Fibroblast of skin of right quadriceps (primary cell): ENCODE measurements around the gene WASHC3.
"Not testable (repeated sequence)": the region's sequence is repeated elsewhere in the genome, so short reads cannot be mapped to it uniquely, and the experiment has no call there.

Experiments
- DNase-seq: peaks from one replicate; pipeline ENCODE4 v3.0.0-alpha.2; 2013

Gene WASHC3, protein sequence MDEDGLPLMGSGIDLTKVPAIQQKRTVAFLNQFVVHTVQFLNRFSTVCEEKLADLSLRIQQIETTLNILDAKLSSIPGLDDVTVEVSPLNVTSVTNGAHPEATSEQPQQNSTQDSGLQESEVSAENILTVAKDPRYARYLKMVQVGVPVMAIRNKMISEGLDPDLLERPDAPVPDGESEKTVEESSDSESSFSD

DNA sequence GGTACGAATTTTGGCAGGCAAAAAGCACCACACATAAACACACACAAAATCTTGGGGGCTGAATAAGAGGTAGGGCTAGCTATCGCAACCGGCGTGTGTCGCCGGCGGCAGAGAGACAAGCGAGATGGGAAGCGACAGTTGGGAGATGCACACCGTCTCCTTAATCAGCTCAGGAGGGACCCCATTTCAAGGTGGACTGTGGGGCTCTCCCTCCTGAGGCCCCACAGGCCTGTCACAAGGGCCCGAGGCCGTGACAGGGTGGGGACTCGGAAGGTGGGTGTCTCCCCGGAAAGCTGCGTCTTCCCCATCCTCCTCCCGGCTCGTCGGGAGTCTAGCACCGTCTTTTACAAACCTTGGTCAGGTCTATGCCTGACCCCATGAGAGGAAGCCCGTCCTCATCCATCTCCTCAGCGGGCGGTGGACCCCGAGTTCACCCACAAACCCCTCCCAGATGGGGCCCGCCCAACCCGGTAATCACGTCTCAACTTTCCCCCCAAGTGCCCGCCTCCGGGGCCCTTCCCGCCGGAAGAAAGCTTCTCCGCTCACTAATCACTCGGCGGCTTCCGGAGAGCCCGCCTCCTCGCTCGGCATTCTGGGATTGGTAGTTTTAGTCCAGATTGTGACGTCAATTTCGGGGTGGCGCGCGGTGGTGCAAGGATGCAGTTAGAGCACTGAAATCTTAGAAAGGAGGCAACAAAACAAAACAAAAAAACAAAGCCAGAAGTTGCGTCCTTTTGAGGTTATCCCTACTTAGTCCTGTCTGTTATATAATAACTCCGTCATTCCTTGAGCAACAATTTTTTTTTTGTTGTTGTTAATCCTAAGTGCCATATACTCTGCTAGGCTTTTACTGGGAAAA is at the start of gene WASHC3:
Gene WASHC3, minus strand, starts transcription at position 432 of the 859 bp plus-strand sequence. Its CDS starts 29 bp downstream, at position 403.
- DNase-seq, result peak; percentile 93

DNA sequence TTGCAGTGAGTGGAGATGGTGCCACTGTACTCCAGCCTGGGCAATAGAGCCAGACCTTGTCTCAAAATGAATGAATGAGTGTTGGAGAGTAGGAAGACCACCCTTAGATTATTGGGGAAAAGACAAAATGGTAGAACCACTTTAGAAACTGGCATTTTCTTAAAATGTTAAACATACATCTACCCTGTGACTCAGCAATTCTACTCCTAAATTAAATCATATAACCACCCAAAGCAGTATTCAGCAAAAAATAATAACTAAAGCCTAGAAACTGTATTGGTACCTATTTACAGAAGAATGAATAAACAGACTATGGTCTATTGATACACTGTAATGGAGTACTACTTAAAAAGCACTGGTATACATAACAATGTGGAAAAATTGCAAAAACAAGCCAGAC is 49.0 kb upstream of the WASHC3 start:
- no peak for DNase-seq

DNA sequence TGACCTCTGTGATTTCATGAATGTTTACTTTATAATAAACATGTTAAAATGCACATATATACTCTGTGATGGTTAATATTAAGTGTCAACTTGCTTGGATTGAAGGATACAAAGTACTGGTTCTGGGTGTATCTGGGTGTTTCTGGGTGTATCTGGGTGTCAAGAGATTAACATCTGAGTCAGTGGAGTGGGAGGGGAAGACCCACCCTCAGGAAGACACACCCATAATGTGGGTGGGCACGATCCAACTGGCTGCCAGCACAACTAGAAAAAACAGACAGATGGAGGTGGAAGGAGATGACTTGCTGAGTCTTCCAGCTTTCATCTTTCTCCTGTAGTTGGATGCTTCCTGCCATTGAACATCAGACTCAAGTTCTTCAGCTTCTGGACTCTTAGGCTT is 46.2 kb upstream of the WASHC3 start:
- no peak for DNase-seq

DNA sequence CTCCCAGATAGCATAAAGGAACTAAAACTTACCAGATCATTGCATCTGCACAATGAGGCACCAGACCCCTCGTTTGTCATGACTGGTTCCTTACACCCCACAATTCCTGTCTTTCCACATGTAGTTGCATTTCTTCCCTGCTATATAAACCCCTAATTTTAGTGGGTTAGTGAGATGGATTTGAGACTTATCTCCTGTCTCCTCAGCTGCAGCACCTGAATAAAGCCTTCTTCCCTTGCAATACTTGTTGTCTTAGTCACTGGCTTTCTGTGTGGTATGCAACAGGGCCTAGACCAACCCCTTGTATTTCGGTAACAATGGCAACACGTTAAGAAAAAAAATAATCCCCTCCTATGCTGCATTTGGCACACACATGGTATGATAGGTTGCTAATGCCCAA is 45.1 kb upstream of the WASHC3 start:
- DNase-seq, result no peak

DNA sequence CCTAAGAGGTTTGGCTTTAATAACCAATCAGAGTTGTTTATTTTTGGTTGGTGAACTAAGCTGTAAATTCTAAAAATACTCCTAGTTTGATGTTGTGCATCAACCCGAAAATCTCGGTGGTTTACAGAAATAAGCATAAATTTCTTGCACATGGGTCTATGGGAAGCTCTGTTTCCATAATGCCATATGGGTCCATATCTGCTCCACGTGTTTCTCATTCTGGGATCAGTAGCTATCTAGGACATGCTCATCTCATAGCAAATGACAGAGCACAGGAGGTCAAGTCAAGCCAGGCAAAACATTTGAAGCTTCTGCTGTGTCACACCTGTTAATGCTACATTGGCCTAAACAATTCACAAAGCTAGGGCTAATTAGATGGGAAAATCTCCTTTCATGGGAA is 35.1 kb upstream of the WASHC3 start:
- DNase-seq, result no peak

DNA sequence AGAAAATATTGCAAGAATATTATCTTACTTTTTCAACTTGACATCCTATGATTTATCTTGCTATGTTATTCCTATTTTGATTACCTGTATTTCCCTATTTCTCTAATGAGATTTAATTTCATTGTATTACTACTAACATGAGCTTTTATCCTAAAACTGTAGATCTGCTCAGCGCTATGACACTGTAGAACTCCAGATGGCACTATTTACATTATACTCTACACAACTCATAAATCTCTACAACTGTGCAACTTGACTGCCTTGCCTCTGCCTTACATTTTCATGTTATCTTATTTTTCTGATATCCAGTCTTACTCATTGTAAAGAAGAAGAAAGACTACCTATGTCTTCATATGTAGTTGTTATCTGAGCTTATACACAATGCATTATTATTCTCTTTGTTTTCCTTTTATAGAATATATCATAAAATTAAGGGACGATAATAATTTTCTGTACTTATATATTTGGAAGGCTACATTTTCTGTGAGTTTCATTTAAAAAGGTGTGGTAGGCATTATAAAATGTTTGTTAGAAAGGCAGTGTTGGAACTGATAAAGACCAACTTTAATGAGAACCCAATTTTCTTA is 34.0 kb upstream of the WASHC3 start:
- DNase-seq, result peak; percentile 22

DNA sequence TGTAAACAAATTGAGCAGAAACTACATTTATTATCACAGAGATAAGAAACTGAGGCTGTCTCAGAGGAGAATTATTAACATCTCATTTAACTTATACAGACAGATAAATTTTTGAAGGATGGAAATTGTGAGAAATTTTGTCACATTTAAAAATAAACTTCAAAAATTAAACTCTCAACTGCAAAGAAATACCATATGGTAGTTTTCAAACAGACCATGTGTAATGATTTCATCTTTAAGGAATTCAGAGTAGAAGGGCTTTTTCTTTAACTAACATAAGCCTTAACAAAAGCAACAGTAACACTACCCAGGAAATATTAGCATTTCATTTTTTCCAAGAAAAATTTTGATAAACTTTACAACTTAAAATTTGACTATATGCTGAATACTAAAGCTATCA is 31.5 kb upstream of the WASHC3 start:
- DNase-seq, result peak; percentile 33

DNA sequence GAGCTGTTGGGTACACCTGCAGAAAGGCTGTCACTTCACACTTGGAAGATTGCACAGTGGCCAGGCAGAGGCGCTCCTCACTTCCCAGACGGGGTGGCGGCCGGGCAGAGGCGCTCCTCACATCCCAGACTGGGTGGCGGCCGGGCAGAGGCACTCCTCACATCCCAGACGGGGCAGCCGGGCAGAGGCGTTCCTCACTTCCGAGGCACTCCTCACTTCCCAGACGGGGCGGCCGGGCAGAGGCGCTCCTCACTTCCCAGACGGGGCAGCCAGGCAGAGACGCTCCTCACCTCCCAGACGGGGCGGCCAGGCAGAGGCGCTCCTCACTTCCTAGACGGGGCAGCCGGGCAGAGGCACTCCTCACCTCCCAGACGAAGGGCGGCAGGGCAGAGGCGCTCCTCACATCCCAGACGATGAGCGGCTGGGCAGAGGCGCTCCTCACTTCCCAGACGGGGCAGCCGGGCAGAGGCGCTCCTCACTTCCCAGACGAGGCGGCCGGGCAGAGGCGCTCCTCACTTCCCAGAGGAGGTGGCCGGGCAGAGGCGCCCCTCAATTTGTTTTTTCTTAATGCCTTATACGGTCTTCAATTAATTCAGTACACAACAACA is 27.5 kb upstream of the WASHC3 start:
- DNase-seq, result not testable (repeated sequence)

DNA sequence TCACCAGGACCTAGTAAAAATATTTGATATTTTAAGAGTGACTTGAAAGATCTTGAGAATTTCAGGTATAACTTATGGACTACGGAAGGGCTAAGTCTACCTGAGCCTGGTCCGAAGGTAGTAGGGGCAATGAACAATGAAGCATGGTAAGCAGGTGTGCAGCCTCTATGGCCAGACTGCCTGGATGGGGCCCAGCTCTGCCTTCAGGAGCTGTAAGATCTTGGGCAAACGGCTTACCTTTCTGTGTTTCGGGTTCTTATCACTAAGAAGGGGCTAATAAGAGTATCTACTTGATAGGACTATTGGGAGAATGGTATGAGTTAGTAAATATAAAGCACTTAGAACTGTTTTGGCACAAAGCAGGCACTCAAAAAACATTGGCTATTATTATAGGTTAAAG is 19.1 kb upstream of the WASHC3 start:
- DNase-seq, result no peak

DNA sequence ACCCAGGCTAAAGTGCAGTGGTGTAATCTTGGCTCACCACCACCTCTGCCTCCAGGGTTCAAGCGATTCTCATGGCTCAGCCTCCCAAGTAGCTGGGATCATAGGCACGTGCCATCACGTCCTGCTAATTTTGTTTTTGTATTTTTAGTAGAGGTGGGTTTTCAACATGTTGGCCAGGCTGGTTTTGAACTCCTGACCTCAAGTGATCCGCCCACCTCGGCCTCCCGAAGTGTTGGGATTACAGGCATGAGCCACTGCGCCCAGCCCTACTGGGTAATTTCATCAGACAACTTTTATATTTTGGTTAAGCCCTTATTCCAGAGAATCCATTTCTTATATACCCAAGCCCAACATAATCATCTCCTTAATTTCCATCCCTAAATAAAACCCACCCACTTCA is 10.3 kb upstream of the WASHC3 start:
- not testable (repeated sequence) for DNase-seq

DNA sequence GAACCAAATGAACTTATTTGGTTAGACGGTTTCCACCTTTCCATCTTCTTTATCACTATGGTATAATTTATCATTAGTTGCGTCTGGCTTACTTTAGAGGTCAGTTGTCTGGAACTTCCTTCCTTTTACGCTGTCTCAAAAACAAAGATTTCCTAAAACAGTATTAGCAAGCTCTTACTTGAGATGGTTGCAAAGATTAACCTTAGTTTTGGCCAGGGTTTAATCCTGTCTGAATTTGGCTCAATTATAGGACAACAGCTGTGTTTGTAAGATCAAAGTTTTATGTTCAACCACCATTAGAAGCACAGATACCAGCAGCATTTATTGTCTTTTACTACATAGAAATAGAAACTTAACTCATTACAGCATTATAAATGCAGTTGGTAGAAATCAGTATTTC is 7.9 kb upstream of the WASHC3 start:
- DNase-seq, result no peak

DNA sequence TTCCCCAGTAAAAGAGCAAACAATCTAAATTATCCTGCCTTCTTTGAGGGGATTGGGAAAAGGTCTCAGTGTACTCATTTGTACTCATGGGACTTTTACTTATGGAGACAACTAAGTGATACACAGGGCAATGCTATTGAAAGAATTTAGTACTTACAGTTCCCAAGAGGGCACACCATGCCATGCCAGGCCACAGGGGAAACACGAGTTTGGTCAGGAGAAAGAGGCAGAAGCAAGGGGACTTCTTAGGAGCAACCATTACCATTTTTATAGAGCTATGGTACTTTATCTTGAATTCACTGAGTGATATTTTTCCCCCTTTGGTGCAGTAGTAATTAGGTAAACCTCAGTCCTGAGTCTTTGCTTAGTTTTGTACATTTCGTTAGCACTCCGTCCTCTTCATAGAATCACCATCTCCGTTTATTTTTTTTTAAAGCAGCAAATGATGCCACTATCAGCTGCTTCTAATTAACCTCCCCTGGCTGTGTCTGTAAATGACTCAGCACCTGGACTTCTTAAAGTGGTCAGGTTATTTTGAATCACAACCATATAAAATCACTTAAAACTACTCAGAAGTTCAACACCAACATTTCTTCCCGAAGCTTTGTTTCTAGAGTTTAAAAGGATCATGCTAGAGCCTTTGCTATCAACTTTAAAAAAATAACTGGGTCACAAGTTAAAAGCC is 5.9 kb upstream of the WASHC3 start:
- DNase-seq, result peak; percentile 68

DNA sequence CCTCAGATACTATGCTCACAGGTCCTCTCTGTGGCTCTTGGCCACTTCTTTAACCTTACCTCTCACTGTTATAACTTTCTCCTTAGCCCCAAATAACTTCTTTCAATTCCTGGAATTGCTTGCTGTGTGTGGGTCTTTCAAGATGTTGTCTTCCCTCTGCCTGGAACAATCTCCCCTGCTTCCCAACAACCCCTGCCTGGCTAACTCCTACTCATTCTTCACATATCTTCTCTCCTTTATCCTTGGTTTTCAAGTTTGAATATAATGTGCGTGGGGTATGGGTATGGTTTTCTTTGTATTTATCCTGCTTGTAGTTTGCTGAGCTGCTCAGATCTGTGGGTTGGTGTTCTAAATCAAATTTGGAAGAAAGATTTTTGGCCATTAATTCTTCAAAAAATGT is 2.7 kb upstream of the WASHC3 start:
- no peak for DNase-seq

DNA sequence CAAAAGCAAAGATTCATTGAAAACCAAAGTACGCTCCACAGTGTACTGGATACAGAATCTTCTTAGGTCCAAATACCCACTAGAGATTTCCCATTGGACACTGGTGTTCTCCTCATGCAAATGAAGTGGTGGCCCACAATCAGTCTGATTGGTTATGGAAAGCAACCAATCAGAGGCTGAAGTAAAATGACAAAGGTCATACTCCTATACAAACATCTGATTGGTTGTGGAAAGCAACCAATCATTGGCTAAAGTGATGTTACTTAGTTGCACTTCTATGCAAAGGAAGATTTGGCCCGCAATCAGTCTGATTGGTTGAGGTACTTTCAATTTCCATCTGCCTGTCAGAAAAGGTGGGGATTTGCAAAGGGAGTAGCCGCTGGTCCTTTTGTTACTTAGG is 1.3 kb upstream of the WASHC3 start:
- no peak for DNase-seq

DNA sequence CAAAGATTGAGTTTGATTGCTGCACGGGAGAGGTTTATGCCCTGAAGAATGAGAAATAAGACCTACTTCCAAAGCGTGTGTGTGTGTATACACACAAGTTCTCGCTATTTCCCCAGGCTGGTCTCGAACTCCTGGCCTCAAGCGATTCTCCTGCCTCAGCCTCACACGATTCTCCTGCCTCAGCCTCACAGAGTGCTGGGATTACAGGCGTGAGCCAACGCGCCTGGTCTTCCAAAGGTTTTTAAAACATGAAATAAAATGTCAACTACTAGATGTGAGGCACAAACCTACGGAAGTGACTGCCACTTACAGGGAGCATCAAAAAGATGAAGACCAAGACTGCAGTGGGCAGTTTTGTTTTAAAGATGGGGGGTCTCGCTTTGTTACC is 622 bp upstream of the WASHC3 start:
- no peak for DNase-seq

DNA sequence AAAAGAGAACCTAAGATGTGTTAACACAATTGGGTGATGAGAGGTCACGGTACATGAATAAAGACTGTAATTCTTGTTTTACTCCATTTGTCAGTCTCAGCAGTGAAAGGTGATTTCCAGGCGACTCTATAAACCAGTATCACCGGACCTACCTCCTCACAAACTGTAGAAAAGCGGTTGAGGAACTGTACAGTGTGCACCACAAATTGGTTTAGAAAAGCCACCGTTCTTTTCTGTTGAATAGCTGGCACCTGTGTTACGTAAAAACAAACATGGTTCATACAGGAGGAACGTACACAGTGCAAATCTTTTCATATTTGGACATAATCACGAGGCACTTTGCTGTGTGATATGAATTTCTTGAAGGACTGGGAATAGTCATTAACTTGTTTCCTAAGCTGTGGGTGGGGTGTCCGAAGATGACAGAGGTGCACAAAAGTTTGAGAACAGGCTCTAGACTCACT is 663 bp downstream of the WASHC3 start:
- no peak for DNase-seq

DNA sequence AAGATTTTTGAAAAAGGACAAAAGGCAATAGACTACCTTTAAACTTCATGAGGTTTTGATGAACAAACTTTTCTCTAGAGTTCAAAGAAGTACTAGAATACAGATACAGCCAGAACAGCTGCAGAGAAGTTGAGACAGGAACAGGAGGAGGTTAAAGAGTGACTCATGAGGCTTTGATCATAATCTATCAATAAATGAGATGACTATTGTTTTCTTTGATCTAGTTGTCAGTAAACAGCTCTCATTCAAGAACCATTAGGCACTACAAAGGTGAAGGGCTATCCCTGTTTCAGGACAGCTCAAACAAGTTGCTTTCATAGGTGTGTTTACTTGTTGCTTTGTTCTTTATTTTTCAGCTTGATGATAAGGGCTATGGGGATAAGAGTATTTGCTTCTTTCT is 2.4 kb downstream of the WASHC3 start:
- DNase-seq, result no peak

DNA sequence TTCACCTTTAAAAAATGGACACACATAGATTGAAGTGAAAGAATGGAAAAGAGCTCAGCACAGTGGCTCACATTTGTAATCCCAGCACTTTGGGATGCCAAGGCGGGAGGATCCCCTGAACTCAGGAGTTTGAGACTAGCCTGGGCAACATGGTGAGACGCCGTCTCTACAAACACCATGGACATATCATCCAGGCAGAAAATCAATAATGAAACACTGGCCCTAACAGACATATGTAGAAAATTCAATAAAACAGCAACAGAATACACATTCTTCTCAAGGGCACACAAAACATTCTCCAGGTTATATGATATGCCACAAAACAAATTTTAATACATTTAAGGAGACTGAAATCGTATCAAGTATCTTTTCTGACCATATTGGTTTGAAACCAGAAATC is 7.4 kb downstream of the WASHC3 start:
- no peak for DNase-seq

DNA sequence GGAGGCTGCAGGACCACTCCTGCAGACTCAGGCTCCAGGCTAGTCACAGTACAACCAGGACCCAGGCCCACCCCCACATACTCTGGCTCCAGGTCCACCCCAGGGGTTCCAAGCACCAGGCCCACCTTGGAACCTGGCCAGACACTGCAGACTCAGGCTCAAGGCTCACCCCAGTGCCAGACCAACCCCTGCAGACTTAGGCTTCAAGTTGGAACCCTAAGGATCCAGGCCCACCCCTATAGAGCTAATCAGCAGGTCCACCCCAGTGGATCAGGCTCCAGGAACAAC is 8.8 kb downstream of the WASHC3 start:
- no peak for DNase-seq

DNA sequence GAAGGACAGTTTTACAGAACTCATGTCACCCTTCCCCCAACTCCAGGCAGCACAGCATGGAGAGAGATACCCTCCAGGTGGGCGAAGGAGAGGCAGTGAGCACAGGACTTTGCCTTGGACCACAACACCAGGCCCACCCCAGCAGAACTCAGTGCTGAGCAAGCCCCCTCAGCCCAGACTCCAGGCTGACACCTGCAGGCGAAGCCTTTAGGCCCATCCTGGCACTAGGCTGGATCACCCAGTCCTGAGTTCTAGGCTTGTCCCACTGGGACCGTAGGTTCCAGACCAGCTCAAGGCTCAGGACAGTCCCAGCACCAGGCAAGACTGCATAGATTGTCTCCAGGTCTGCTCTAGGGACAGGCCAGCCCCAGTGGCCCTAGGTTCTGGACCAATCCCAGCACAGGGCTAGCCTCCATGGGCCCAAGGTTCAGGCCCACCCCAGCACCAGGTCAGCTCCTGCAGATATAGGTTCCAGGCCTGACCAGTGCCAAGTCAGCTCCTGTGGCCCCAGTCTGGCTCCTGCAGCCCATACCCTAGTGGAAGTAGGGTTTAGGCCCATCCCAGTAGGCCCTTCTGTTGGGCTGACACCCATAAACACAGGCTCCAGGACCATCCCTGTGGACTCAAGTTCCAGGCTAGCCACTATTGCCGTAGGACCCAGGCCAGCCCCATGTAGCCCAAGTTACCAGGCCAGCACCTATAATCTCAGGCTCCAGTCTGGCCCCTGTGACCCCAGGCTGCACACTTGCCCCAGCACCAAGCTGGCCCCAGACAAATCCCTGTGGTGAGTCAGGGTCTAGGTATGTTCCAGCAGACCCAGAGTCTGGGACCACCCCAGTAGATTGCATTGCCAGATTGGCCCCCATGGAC is 9.4 kb downstream of the WASHC3 start:
- no peak for DNase-seq

DNA sequence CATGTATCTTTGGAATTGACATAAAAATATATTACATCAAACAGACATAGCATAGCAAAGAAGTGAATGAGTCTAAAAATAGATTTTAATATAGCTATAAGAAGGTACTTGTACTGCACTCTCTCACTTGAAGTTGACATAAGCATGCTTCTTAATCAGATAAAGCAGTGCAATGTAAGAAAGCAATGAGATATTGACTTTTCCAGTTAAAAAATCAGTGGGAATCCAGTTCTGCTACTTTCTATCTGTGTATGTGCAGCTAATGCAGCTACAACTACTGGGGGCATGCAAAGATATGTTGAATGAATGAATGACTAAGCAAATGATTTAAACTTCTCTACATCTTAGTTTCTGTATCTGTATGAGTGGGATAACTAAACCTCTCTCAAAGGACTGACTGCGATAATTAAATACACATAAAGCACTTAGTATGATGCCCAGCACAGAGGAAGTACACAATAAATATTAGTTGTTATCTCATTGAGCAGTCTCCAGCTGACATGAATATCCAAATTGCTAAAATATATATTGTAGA is 10.3 kb downstream of the WASHC3 start:
- no peak for DNase-seq
